ENCODE data around the gene CRACDL. TPM values are rescaled to one million over a fixed set of nuclear protein-coding genes. Genes with fewer than 3 reads are reported as not detected.

The CRACDL gene
- total RNA-seq, 3 donors from 2014 or later (not counting 1 experiment from before 2014, with no cell fraction given): 0.09 to 0.40 (median 0.11) TPM

DNA sequence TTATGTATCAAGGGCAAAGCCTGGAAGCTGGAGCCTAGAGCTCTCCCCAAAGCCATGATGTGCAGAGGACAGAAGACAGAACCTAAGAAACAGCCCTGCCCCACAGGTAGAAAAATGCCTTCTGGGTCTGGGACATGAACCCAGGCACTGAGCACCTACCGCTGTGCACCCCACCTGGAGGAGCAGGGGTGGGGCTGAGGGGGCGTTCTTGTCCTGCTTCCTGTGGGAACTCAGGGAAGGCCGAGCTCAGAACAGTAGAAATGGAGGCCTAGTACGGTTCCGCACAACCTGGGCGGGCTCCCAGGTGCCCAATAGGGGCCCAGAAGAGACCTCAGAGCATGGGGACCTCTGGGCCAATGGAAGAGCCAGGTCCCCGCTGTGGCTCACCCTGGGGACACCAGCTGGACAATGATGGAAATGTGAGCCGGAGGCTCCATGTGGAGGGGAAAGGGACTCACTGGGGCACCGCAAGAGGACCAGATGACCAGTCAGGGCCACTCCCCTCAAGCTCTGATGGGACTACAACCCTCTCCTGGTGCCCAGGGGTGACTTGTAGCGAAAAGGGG lies 3.2 kb downstream of the CRACDL start:
- intact Hi-C loops (cut with micrococcal nuclease): no loop called here
- Mint-ChIP-seq H3K27ac (no peak overlapping the region), H3K9me3 (no peaks in the 10 kb centered on the region), H3K27me3 (ENCODE audit: low read depth in 2 of 2) (peaks cover 46 to 48% of the 10 kb centered on the region in 2 donors), H3K4me3 (no peak overlapping the region), H3K4me1 (no peaks in the 10 kb centered on the region), H3K36me3 (no peaks in the 10 kb centered on the region)
- Histone ChIP-seq H3K4me1 (ENCODE audit: control insufficient read depth, insufficient read depth, low read length) (peaks cover 5% of the 10 kb centered on the region), H3K9me3 (ENCODE audit: control insufficient read depth, insufficient read depth, low read length) (no peaks in the 10 kb centered on the region), H3K27me3 (ENCODE audit: control insufficient read depth, insufficient read depth, low read length) (peaks cover 13% of the 10 kb centered on the region), H3K27ac (ENCODE audit: low read length) (no peak overlapping the region), H3K36me3 (ENCODE audit: control insufficient read depth, insufficient read depth, low read length) (no peaks in the 10 kb centered on the region), H3K4me3 (ENCODE audit: low read length) (no peak overlapping the region)
- whole genome bisulfite sequencing (ENCODE audit: insufficient coverage): 89% methylated on average over 10 of the region's 10 CpGs
- no peak for DNase-seq
- ATAC-seq: no peak
- TF ChIP-seq, protein P1, sequence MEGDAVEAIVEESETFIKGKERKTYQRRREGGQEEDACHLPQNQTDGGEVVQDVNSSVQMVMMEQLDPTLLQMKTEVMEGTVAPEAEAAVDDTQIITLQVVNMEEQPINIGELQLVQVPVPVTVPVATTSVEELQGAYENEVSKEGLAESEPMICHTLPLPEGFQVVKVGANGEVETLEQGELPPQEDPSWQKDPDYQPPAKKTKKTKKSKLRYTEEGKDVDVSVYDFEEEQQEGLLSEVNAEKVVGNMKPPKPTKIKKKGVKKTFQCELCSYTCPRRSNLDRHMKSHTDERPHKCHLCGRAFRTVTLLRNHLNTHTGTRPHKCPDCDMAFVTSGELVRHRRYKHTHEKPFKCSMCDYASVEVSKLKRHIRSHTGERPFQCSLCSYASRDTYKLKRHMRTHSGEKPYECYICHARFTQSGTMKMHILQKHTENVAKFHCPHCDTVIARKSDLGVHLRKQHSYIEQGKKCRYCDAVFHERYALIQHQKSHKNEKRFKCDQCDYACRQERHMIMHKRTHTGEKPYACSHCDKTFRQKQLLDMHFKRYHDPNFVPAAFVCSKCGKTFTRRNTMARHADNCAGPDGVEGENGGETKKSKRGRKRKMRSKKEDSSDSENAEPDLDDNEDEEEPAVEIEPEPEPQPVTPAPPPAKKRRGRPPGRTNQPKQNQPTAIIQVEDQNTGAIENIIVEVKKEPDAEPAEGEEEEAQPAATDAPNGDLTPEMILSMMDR (IDR thresholded peaks at IDR 0.05): no peak

DNA sequence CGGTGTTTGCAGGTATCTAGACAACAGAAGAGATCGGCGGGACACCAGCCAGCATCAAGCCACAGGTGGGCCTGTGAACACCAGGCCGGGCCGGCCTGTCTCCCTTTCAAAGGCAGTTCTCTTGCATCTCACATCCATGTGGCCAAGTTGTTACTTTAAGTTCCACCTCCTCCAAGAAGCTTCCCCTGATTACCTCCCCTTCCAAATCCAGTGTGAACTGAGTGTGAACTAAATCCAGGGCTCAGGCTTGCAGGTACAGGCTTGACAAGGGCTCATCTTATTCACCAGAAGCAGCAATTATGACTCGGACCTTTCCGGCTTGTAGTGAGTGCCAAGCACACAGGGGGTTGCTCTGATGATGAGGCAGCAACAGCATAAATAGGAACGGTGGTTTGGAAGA lies 3.9 kb downstream of the CRACDL start:
- Histone ChIP-seq H3K27me3 (ENCODE audit: control insufficient read depth, insufficient read depth, low read length) (peaks cover 8% of the 10 kb centered on the region), H3K27ac (ENCODE audit: low read length) (no peak overlapping the region), H3K36me3 (ENCODE audit: control insufficient read depth, insufficient read depth, low read length) (no peaks in the 10 kb centered on the region), H3K4me3 (ENCODE audit: low read length) (no peak overlapping the region), H3K9me3 (ENCODE audit: control insufficient read depth, insufficient read depth, low read length) (no peaks in the 10 kb centered on the region), H3K4me1 (ENCODE audit: control insufficient read depth, insufficient read depth, low read length) (peaks cover 4% of the 10 kb centered on the region)
- no peaks in the 10 kb centered on the region for H3K36me3 Mint-ChIP-seq
- no peak overlapping the region for H3K4me3 Mint-ChIP-seq
- H3K27ac Mint-ChIP-seq: no peak overlapping the region
- DNase-seq: no peak
- no peaks in the 10 kb centered on the region for H3K9me3 Mint-ChIP-seq
- TF ChIP-seq, protein P1 (IDR thresholded peaks at IDR 0.05): no peak
- WGBS (ENCODE audit: insufficient coverage): 94% methylated on average over 8 of the region's 8 CpGs
- H3K27me3 Mint-ChIP-seq (ENCODE audit: low read depth in 2 of 2): peaks cover 41 to 45% of the 10 kb centered on the region in 2 donors
- intact Hi-C loops (cut with micrococcal nuclease): no loop called here
- H3K4me1 Mint-ChIP-seq: no peaks in the 10 kb centered on the region
- ATAC-seq: no peak

DNA sequence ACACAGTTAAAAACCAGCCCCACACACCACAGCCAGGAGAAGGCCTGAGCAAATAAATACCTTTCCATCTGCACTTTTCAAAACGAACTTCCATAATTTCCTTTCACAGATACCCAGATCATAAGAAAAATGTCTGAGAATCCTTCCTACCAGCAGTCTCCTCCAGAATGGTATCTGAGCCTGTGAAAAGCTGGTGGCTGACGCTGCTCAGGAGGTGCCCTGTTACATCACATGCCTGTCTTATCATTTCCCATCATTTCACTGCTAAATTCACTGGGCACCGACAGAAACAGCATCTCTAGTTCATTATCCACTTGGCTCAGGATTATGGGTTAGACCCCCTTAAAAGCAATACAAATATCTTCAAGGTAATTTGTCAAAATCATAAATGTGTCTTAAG lies 4.4 kb downstream of the CRACDL start:
- Mint-ChIP-seq H3K4me1 (no peaks in the 10 kb centered on the region), H3K27me3 (ENCODE audit: low read depth in 2 of 2) (peaks cover 41% of the 10 kb centered on the region in 2 donors), H3K36me3 (no peaks in the 10 kb centered on the region), H3K9me3 (no peaks in the 10 kb centered on the region), H3K27ac (no peak overlapping the region), H3K4me3 (no peak overlapping the region)
- 77% methylated on average over 3 of the region's 3 CpGs for WGBS (ENCODE audit: insufficient coverage)
- H3K27me3 ChIP-seq (ENCODE audit: control insufficient read depth, insufficient read depth, low read length): peaks cover 5% of the 10 kb centered on the region
- H3K9me3 ChIP-seq (ENCODE audit: control insufficient read depth, insufficient read depth, low read length): no peaks in the 10 kb centered on the region
- intact Hi-C loops (cut with micrococcal nuclease): no loop called here
- no peaks in the 10 kb centered on the region for H3K36me3 ChIP-seq (ENCODE audit: control insufficient read depth, insufficient read depth, low read length)
- H3K27ac ChIP-seq (ENCODE audit: low read length): no peak overlapping the region
- TF ChIP-seq, protein P1 (IDR thresholded peaks at IDR 0.05): no peak
- DNase-seq (no peak), ATAC-seq (no peak)
- H3K4me3 ChIP-seq (ENCODE audit: low read length): no peak overlapping the region
- no peaks in the 10 kb centered on the region for H3K4me1 ChIP-seq (ENCODE audit: control insufficient read depth, insufficient read depth, low read length)

DNA sequence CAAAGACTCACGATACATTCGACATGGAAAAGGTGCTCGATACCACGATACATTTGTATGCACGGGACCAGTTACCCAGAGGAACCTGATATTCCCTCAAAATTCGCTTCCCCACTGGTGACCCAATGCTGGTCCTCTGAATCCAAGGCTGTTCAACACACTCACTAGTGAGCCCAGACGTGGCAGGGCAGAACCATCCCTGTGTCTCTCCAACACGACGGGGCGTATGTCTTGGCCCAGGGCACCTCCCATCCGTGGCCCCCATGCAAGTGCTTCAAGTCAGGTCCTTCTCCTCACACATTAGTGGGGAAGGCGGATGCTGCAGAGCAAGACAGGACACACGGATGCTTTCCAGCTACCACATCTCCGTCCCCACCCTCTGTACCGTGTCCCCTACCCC lies 6.1 kb downstream of the CRACDL start:
- no peaks in the 10 kb centered on the region for H3K36me3 ChIP-seq (ENCODE audit: control insufficient read depth, insufficient read depth, low read length)
- intact Hi-C loops (cut with micrococcal nuclease): no loop called here
- WGBS (ENCODE audit: insufficient coverage): 90% methylated on average over 14 of the region's 15 CpGs
- Mint-ChIP-seq H3K36me3 (no peaks in the 10 kb centered on the region), H3K9me3 (no peaks in the 10 kb centered on the region), H3K4me1 (no peaks in the 10 kb centered on the region), H3K27me3 (ENCODE audit: low read depth in 2 of 2) (peaks cover 34 to 35% of the 10 kb centered on the region in 2 donors), H3K4me3 (no peak overlapping the region), H3K27ac (no peak overlapping the region)
- no peak overlapping the region for H3K27ac ChIP-seq (ENCODE audit: low read length)
- no peak for DNase-seq
- TF ChIP-seq, protein P1 (IDR thresholded peaks at IDR 0.05): no peak
- H3K9me3 ChIP-seq (ENCODE audit: control insufficient read depth, insufficient read depth, low read length): no peaks in the 10 kb centered on the region
- H3K4me1 ChIP-seq (ENCODE audit: control insufficient read depth, insufficient read depth, low read length): no peaks in the 10 kb centered on the region
- no peak for ATAC-seq
- no peak overlapping the region for H3K4me3 ChIP-seq (ENCODE audit: low read length)
- peaks cover under 1% of the 10 kb centered on the region for H3K27me3 ChIP-seq (ENCODE audit: control insufficient read depth, insufficient read depth, low read length)

All from natural killer cell (primary cell).